GM12891 (cell line): ENCODE results near the gene ZBTB7B.

Experiments
- PAX5 ChIP-seq: IDR thresholded peaks from 2 replicates; pipeline ENCODE4 v1.6.1; 2011; ENCODE audit warnings: low read length, moderate library complexity, mild to moderate bottlenecking; ENCODE audit not compliant: insufficient read depth, severe bottlenecking
- POLR2A ChIP-seq: IDR thresholded peaks from 2 replicates; pipeline ENCODE4 v1.6.1; 2011; ENCODE audit warnings: low read depth, low read length, control low read depth
- POLR2AphosphoS5 ChIP-seq: IDR thresholded peaks from 2 replicates; pipeline ENCODE4 v1.6.1; 2011; ENCODE audit warnings: low read depth, low read length, control low read depth
- POU2F2 ChIP-seq: IDR thresholded peaks from 2 replicates; pipeline ENCODE4 v1.6.1; 2011; ENCODE audit warnings: low read depth, mild to moderate bottlenecking, control low read depth, low read length, moderate library complexity
- SPI1 ChIP-seq: IDR thresholded peaks from 2 replicates; pipeline ENCODE4 v1.6.1; 2011; ENCODE audit warnings: low read depth, low read length, control low read depth
- TAF1 ChIP-seq: IDR thresholded peaks from 2 replicates; pipeline ENCODE4 v1.6.1; 2011; ENCODE audit warnings: low read depth, low read length, control low read depth

GRCh38 chr1:155051777-155052398, 49.3 kb downstream of the ZBTB7B start:
- no peak for TF ChIP-seq POLR2A
- TF ChIP-seq POLR2AphosphoS5: no peak
- TF ChIP-seq SPI1: 0 out of 2 replicates have a peak, but pooled peaks have one; percentile 24
- no peak for TF ChIP-seq TAF1
- no peak for TF ChIP-seq PAX5
- TF ChIP-seq POU2F2: no peak
